ENCODE data around the gene SPATC1L.
A peak's percentile ranks its signal among the peaks of the same experiment; 100 is the strongest.

DNA sequence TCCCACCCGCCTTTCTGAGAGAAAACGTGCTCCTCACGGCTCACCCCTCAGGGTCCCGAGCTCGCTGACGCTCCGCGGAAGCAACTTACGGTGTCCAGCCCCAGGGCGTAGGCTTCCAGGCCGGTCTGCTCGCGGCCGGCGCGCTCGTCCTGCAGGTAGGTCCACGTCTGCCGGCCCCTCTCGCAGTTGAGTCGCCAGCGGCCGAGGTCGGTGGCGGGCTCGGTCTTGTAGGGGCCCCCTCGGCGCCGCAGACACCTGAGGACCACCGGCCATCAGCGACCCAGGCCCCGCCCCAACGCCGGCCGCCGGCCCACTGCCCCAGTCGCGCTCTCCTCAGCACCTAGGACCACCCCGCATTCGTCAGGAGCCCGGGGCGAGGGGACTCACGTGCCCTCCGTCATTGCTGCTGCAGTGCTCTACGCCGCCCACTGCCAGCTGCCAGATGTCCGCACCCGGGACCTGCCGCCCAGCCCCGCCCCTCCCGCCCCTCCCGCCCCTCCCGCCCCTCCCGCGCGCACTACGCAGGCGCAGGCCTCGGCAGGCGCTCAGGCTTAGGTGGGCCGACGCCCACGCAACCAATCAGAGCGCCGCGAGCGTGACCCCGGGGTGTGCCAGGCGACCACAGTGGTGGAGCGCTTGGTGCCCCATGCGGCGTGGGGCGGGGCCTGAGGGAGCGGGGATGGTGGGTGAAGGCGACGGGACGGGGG is 44.2 kb upstream of the SPATC1L start, which contains the start of gene LSS:
- TF ChIP-seq ZNF843 (tag by site-specific recombination; IDR thresholded peaks at IDR 0.05) = no peak
- no peak for TF ChIP-seq ZNF473 (tag by site-specific recombination; IDR thresholded peaks at IDR 0.05)
- TF ChIP-seq, protein P1, sequence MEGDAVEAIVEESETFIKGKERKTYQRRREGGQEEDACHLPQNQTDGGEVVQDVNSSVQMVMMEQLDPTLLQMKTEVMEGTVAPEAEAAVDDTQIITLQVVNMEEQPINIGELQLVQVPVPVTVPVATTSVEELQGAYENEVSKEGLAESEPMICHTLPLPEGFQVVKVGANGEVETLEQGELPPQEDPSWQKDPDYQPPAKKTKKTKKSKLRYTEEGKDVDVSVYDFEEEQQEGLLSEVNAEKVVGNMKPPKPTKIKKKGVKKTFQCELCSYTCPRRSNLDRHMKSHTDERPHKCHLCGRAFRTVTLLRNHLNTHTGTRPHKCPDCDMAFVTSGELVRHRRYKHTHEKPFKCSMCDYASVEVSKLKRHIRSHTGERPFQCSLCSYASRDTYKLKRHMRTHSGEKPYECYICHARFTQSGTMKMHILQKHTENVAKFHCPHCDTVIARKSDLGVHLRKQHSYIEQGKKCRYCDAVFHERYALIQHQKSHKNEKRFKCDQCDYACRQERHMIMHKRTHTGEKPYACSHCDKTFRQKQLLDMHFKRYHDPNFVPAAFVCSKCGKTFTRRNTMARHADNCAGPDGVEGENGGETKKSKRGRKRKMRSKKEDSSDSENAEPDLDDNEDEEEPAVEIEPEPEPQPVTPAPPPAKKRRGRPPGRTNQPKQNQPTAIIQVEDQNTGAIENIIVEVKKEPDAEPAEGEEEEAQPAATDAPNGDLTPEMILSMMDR (tag by site-specific recombination; IDR thresholded peaks at IDR 0.05) = peak; percentile 42; the same call in 1 of the 2 replicates
- no peak for TF ChIP-seq TCF7L2 (IDR thresholded peaks at IDR 0.05; ENCODE audit: borderline replicate concordance, low read depth, low read length)

Measured in HEK293 (cell line).